SK-N-SH (cell line): Measurements from ENCODE around the gene FGD4. TPM values are rescaled to one million over a fixed set of nuclear protein-coding genes. Genes with fewer than 3 reads are reported as not detected.

Experiments
- CTCF ChIA-PET: fragments of 300-600, 350-600 bp; formaldehyde crosslinking; extraction: SDS; loops from one replicate; lab custom pipeline; 2021; lab: Yijun Ruan, JAX
- POLR2A ChIA-PET: fragments of 350-600 bp; sonication (Branson Sonifier 250); formaldehyde crosslinking; extraction: SDS; loops from one replicate; lab custom pipeline; 2020; ENCODE audit warnings: antibody characterized with exemption, inconsistent platforms; lab: Yijun Ruan, JAX
- DNase-seq: peaks from one replicate; pipeline ENCODE4 v3.0.0; 2012
- H2AFZ ChIP-seq: fragments of 200-600 bp; sonication (generic); 2 replicates; pipeline ENCODE4 v1.8.1; 2016; ENCODE audit warnings: antibody characterized with exemption, mild to moderate bottlenecking, low read depth
- H3F3A ChIP-seq: fragments of 200-600 bp; sonication (generic); replicated peaks from 2 replicates; pipeline ENCODE3; 2016; ENCODE audit warnings: antibody characterized with exemption, mild to moderate bottlenecking; ENCODE audit not compliant: insufficient read depth
- H3K27ac ChIP-seq, 2 experiments: fragments of 200-500 bp in 1 of 2; fragments of 200-600 bp in 1 of 2; sonication (Bioruptor generic) in 1 of 2; sonication (generic), shearing (Covaris generic) in 1 of 2; 2 replicates each; pipeline versions ENCODE4 v1.5.1 to v1.6.1; 2014 to 2016; ENCODE audit warnings: low read depth in 2 of 2, inconsistent platforms in 1 of 2, low read length in 1 of 2, mild to moderate bottlenecking in 1 of 2, mixed read lengths in 1 of 2
- H3K27me3 ChIP-seq: fragments of 200-600 bp; sonication (generic), shearing (Covaris generic); 2 replicates; pipeline ENCODE4 v1.6.1; 2016; ENCODE audit warnings: mixed run types; ENCODE audit not compliant: insufficient read depth
- H3K36me3 ChIP-seq, 2 experiments: fragments of 200-500 bp in 1 of 2; fragments of 200-600 bp in 1 of 2; sonication (Bioruptor generic) in 1 of 2; sonication (generic) in 1 of 2; replicated peaks in 1 of 2; 2 replicates each; pipeline versions ENCODE3 to v1.5.1; 2014 to 2016; ENCODE audit warnings: low read length in 1 of 2, mild to moderate bottlenecking in 1 of 2; ENCODE audit not compliant: insufficient read depth in 2 of 2, control insufficient read depth in 1 of 2
- H3K4me1 ChIP-seq, 2 experiments: fragments of 200-500 bp in 1 of 2; fragments of 200-600 bp in 1 of 2; sonication (Bioruptor generic) in 1 of 2; sonication (generic), shearing (Covaris generic) in 1 of 2; 2 replicates each; pipeline versions ENCODE4 v1.5.1 to v1.6.1; 2014 to 2016; ENCODE audit warnings: low read depth in 1 of 2, low read length in 1 of 2, mixed run types in 1 of 2; ENCODE audit not compliant: insufficient read depth in 2 of 2, control insufficient read depth in 1 of 2
- H3K4me2 ChIP-seq: fragments of 200-600 bp; sonication (generic), shearing (Covaris generic); 2 replicates; pipeline ENCODE4 v1.6.1; 2017; ENCODE audit warnings: mixed run types
- H3K4me3 ChIP-seq, 2 experiments: fragments of 200-500 bp in 1 of 2; fragments of 200-600 bp in 1 of 2; sonication (Bioruptor generic) in 1 of 2; sonication (generic), shearing (Covaris generic) in 1 of 2; 2 replicates each; pipeline versions ENCODE4 v1.5.1 to v1.8.1; 2014 to 2016; ENCODE audit warnings: low read depth in 2 of 2, inconsistent platforms in 1 of 2, low read length in 1 of 2, mild to moderate bottlenecking in 1 of 2, mixed read lengths in 1 of 2, moderate library complexity in 1 of 2
- H3K79me2 ChIP-seq: fragments of 200-600 bp; sonication (generic); 2 replicates; pipeline ENCODE4 v1.8.1; 2017; ENCODE audit warnings: mild to moderate bottlenecking; ENCODE audit not compliant: insufficient read depth
- H3K9ac ChIP-seq: fragments of 200-600 bp; sonication (generic); 2 replicates; pipeline ENCODE4 v1.6.1; 2017; ENCODE audit warnings: mixed run types
- H3K9me2 ChIP-seq: fragments of 200-600 bp; sonication (generic); 2 replicates; pipeline ENCODE4 v1.6.1; 2017; ENCODE audit warnings: mixed run types
- H3K9me3 ChIP-seq: fragments of 200-600 bp; sonication (generic); 2 replicates; pipeline ENCODE4 v1.6.1; 2017; ENCODE audit warnings: mixed run types, mild to moderate bottlenecking, moderate library complexity
- H4K20me1 ChIP-seq: fragments of 200-600 bp; sonication (generic); 2 replicates; pipeline ENCODE4 v1.6.1; 2017; ENCODE audit warnings: mild to moderate bottlenecking, mixed run types; ENCODE audit not compliant: insufficient read depth
- CTCF ChIP-seq: fragments of 200-600 bp; sonication (generic); IDR thresholded peaks from 2 replicates; pipeline ENCODE4 v1.6.1; 2017; ENCODE audit warnings: antibody characterized with exemption, mild to moderate bottlenecking, moderate library complexity
- ELF1 ChIP-seq: IDR thresholded peaks from 2 replicates; pipeline ENCODE4 v1.4.0; 2012
- EZH2phosphoT487 ChIP-seq: fragments of 200-600 bp; sonication (generic); IDR thresholded peaks from 2 replicates; pipeline ENCODE4 v1.6.1; 2017; ENCODE audit warnings: low read depth, mixed run types, mild to moderate bottlenecking, antibody characterized with exemption, moderate library complexity, borderline replicate concordance
- FOSL2 ChIP-seq: IDR thresholded peaks from 2 replicates; pipeline ENCODE4 v1.4.0; 2012; ENCODE audit warnings: low read depth, mild to moderate bottlenecking, moderate library complexity, borderline replicate concordance
- FOXJ3 ChIP-seq: sonication (generic); formaldehyde crosslinking; IDR thresholded peaks from 2 replicates; pipeline ENCODE4 v1.5.1; 2020; ENCODE audit warnings: mild to moderate bottlenecking, missing genetic modification reagents
- GABPA ChIP-seq: IDR thresholded peaks from 2 replicates; pipeline ENCODE4 v1.4.0; 2012; ENCODE audit warnings: low read depth, mild to moderate bottlenecking
- IRF3 ChIP-seq: fragments of 150-350 bp; IDR thresholded peaks from 2 replicates; pipeline ENCODE4 v1.6.1; 2016; ENCODE audit warnings: mild to moderate bottlenecking, low read depth, low read length
- MAX ChIP-seq: IDR thresholded peaks from 2 replicates; pipeline ENCODE4 v1.4.0; 2012; ENCODE audit warnings: low read depth
- NFIC ChIP-seq: IDR thresholded peaks from 2 replicates; pipeline ENCODE4 v1.4.0; 2012; ENCODE audit warnings: borderline replicate concordance
- NRF1 ChIP-seq: IDR thresholded peaks from 2 replicates; pipeline ENCODE4 v1.6.1; 2012; ENCODE audit warnings: low read depth, mild to moderate bottlenecking, low read length
- PBX3 ChIP-seq: IDR thresholded peaks from 2 replicates; pipeline ENCODE4; 2012
- POLR2AphosphoS5 ChIP-seq: IDR thresholded peaks from 2 replicates; pipeline ENCODE4 v1.6.1; 2012; ENCODE audit warnings: low read depth, low read length
- REST ChIP-seq: IDR thresholded peaks from 2 replicates; pipeline ENCODE4 v1.6.1; 2012; ENCODE audit warnings: mild to moderate bottlenecking, low read depth, low read length, moderate library complexity
- SIN3A ChIP-seq: IDR thresholded peaks from 2 replicates; pipeline ENCODE4 v1.6.1; 2012; ENCODE audit warnings: low read depth, mild to moderate bottlenecking, low read length, moderate library complexity, borderline replicate concordance
- SMC3 ChIP-seq: IDR thresholded peaks from 2 replicates; pipeline ENCODE4 v1.6.1; 2012; ENCODE audit warnings: low read depth, low read length, improper control_type of control experiment
- TAF1 ChIP-seq: IDR thresholded peaks from 2 replicates; pipeline ENCODE4 v1.6.1; 2012; ENCODE audit warnings: low read depth, mild to moderate bottlenecking, low read length, moderate library complexity, borderline replicate concordance
- TCF12 ChIP-seq: IDR thresholded peaks from 2 replicates; pipeline ENCODE4 v1.4.0; 2012
- TEAD4 ChIP-seq: IDR thresholded peaks from 2 replicates; pipeline ENCODE4 v1.4.0; 2012; ENCODE audit warnings: mild to moderate bottlenecking, borderline replicate concordance; ENCODE audit not compliant: insufficient read depth
- USF2 ChIP-seq: fragments of 150-350 bp; IDR thresholded peaks from 2 replicates; pipeline ENCODE4 v1.6.1; 2017; ENCODE audit warnings: antibody characterized with exemption, low read length, low read depth, borderline replicate concordance
- YY1 ChIP-seq: IDR thresholded peaks from 2 replicates; pipeline ENCODE4 v1.4.0; 2012; ENCODE audit warnings: low read depth, mild to moderate bottlenecking
- WGBS: methylation state at CpG from one replicate; pipeline ENCODE4 v1.1.6; 2017; ENCODE audit warnings: low lambda C conversion rate; 5-methylcytosine and 5-hydroxymethylcytosine counted together
- polyA plus RNA-seq, 3 experiments: library from polyadenylated mRNA; depleted of rRNA; stranded (reverse); fragments of >200 nt; gene quantifications; 2 replicates each; pipeline ENCODE4 v1.2.3, GENCODE V29; 2012

FGD4 gene
- polyA plus RNA-seq, 1 of the 3 experiments (the other 2 are of a cell fraction): 0.26 TPM

GRCh38 chr12:32615441-32615840 is 216.1 kb downstream of the FGD4 start:
- Histone ChIP-seq H3K9ac (no peak overlapping the region), H3K9me3 (no peaks in the 10 kb centered on the region), H3K27me3 (no peaks in the 10 kb centered on the region), H3K4me1 (no peaks in the 10 kb centered on the region; a peak in 1 of 4 replicates), H3K79me2 (no peaks in the 10 kb centered on the region), H2AFZ (no peak overlapping the region), H3K4me2 (no peak overlapping the region), H3K9me2 (no peaks in the 10 kb centered on the region), H3F3A (peaks cover 6% of the 10 kb centered on the region), H3K4me3 (no peak overlapping the region), H3K36me3 (no peaks in the 10 kb centered on the region), H4K20me1 (no peaks in the 10 kb centered on the region), H3K27ac (no peak overlapping the region)
- DNase-seq: no peak
- POLR2A ChIA-PET: no interaction called here
- 79% methylated on average over 6 of the region's 6 CpGs for WGBS
- CTCF ChIA-PET: no interaction called here
- no peak for TF ChIP-seq ELF1
- no peak for TF ChIP-seq REST
- no peak for TF ChIP-seq SIN3A
- TF ChIP-seq POLR2AphosphoS5: no peak
- TF ChIP-seq FOXJ3 (CRISPR knock-in tag): no peak
- TF ChIP-seq IRF3: no peak
- TF ChIP-seq FOSL2: no peak
- TF ChIP-seq GABPA: no peak
- no peak for TF ChIP-seq EZH2phosphoT487
- no peak for TF ChIP-seq YY1
- TF ChIP-seq PBX3: no peak
- TF ChIP-seq MAX: no peak
- no peak for TF ChIP-seq NRF1
- no peak for TF ChIP-seq SMC3
- no peak for TF ChIP-seq TEAD4
- TF ChIP-seq TAF1: no peak
- TF ChIP-seq CTCF: no peak
- TF ChIP-seq NFIC: no peak
- no peak for TF ChIP-seq USF2
- TF ChIP-seq TCF12: no peak
